ENCODE measurements around the gene RAB27A. TPM values are rescaled to one million over a fixed set of nuclear protein-coding genes. Genes with fewer than 3 reads are reported as not detected.
A peak's percentile ranks its signal among the peaks of the same experiment; 100 is the strongest.

The RAB27A gene
- total and polyA plus RNA-seq, 2 donors (not counting 3 experiments of a cell fraction or from before 2014, with no cell fraction given), result 7.3 to 30.9 TPM

- dilution Hi-C loops (cut with MboI; ENCODE audit: extremely low pct_ligation_motif_present, low sequenced_read_pairs), result no loop called here
- POLR2A ChIA-PET, result no interaction called here
- peak overlapping the region; percentile 34 for H3K27ac ChIP-seq (ENCODE audit: insufficient read depth, low read depth, low read length)
- TF ChIP-seq POLR2AphosphoS5 (IDR thresholded peaks at IDR 0.05; ENCODE audit: insufficient read depth, low read depth, low read length), result no peak
- no peak for TF ChIP-seq EZH2 (IDR thresholded peaks at IDR 0.05; ENCODE audit: borderline replicate concordance, low read depth, low read length, severe bottlenecking)
- TF ChIP-seq POLR2A (IDR thresholded peaks at IDR 0.05; ENCODE audit: low read depth, low read length), result no peak
- TF ChIP-seq, protein P1, sequence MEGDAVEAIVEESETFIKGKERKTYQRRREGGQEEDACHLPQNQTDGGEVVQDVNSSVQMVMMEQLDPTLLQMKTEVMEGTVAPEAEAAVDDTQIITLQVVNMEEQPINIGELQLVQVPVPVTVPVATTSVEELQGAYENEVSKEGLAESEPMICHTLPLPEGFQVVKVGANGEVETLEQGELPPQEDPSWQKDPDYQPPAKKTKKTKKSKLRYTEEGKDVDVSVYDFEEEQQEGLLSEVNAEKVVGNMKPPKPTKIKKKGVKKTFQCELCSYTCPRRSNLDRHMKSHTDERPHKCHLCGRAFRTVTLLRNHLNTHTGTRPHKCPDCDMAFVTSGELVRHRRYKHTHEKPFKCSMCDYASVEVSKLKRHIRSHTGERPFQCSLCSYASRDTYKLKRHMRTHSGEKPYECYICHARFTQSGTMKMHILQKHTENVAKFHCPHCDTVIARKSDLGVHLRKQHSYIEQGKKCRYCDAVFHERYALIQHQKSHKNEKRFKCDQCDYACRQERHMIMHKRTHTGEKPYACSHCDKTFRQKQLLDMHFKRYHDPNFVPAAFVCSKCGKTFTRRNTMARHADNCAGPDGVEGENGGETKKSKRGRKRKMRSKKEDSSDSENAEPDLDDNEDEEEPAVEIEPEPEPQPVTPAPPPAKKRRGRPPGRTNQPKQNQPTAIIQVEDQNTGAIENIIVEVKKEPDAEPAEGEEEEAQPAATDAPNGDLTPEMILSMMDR (IDR thresholded peaks at IDR 0.05; ENCODE audit: extremely low read depth in 1 of 2, insufficient read depth in 1 of 2, low read depth in 1 of 2, low read length in 2 of 2), result no peak
- TF ChIP-seq GATA2 (IDR thresholded peaks at IDR 0.05; ENCODE audit: insufficient read depth, insufficient read length, low read depth, low read length), result peak; percentile 17
- peak; percentile 17 for TF ChIP-seq FOS (IDR thresholded peaks at IDR 0.05; ENCODE audit: borderline replicate concordance, insufficient read depth, low read length)
- no peak for TF ChIP-seq MAX (IDR thresholded peaks at IDR 0.05; ENCODE audit: insufficient read depth, insufficient read length)
- peak; percentile 15 for TF ChIP-seq JUN (IDR thresholded peaks at IDR 0.05; ENCODE audit: borderline replicate concordance, insufficient read depth, insufficient read length, low read depth)
- TF ChIP-seq MYC (IDR thresholded peaks at IDR 0.05; ENCODE audit: low read depth, low read length), result no peak
- H3K4me2 ChIP-seq (ENCODE audit: insufficient read depth, low read length), result peak overlapping the region; percentile 26
- FAIRE-seq (peak; percentile 38), DNase-seq (ENCODE audit: low read depth, low spot score) (peak; percentile 55)
- H2AFZ ChIP-seq (ENCODE audit: low read depth, low read length), result peak overlapping the region; percentile 55
- intact Hi-C loops (cut with micrococcal nuclease), result loop anchor here (1.0 kb wide), 1 partner anchor 11 kb away; no protein-coding TSS in a partner anchor
- no peaks in the 10 kb centered on the region for H3K36me3 ChIP-seq (ENCODE audit: control insufficient read depth in 2 of 2, extremely low read depth in 1 of 2, insufficient read depth in 2 of 2, low read length in 2 of 2)
- H3K4me3 ChIP-seq (replicated peaks in 1 of 3; ENCODE audit: insufficient read depth in 1 of 3, low read depth in 1 of 3, low read length in 3 of 3), result peak overlapping the region in 2 of 3 experiments; percentile 6 to 19
- peaks cover 15% of the 10 kb centered on the region for H3K4me1 ChIP-seq (ENCODE audit: control insufficient read depth, extremely low read depth, insufficient read depth, low read length)
- CTCF ChIA-PET, result interaction anchor here (0.5 to 2.4 kb wide), 7 partner anchors 12 to 168 kb away, joined by 3 to 11 read pairs (median 5); partner anchors contain the start of genes CCPG1 and PIERCE2
- H3K9me3 ChIP-seq (replicated peaks; ENCODE audit: control insufficient read depth, insufficient read depth, low read length), result no peaks in the 10 kb centered on the region
- no peaks in the 10 kb centered on the region for H4K20me1 ChIP-seq (replicated peaks; ENCODE audit: control insufficient read depth, extremely low read depth, insufficient read depth, low read length)
- no peaks in the 10 kb centered on the region for H3K9me1 ChIP-seq (replicated peaks; ENCODE audit: control insufficient read depth, extremely low read depth, insufficient read depth, low read length)
- no peak overlapping the region for H3K9ac ChIP-seq (replicated peaks; ENCODE audit: extremely low read depth, insufficient read depth, low read length)
- no peaks in the 10 kb centered on the region for H3K79me2 ChIP-seq (ENCODE audit: control insufficient read depth, insufficient read depth, low read length)
- no peaks in the 10 kb centered on the region for H3K27me3 ChIP-seq (ENCODE audit: control insufficient read depth in 2 of 2, insufficient read depth in 2 of 2, low read length in 2 of 2)
- BruUV-seq (replicated peaks), result no TSS peak
These were observed 22.0 kb downstream of the RAB27A start for GRCh38 chr15:55267401-55268175.
